K562 (cell line): ENCODE results near the gene MAU2. TPM values are rescaled to one million over a fixed set of nuclear protein-coding genes. Genes with fewer than 3 reads are reported as not detected.

ENCODE experiments used
- CAMTA2 ChIP-seq: fragments of 250-450 bp; sonication (Bioruptor Pico); conservative IDR thresholded peaks from 2 replicates; pipeline ENCODE4 v1.5.1; 2022
- GABPB1 ChIP-seq: sonication (generic); formaldehyde crosslinking; IDR thresholded peaks from 2 replicates; pipeline ENCODE4 v1.8.0; 2022; ENCODE audit warnings: mild to moderate bottlenecking, missing genetic modification reagents
- KLF10 ChIP-seq: fragments of 250-450 bp; sonication (Bioruptor Pico); IDR thresholded peaks from 2 replicates; pipeline ENCODE4 v1.6.1; 2021; ENCODE audit warnings: matching md5 sums
- NR2C2 ChIP-seq, 2 experiments: fragments of 200-800 bp in 1 of 2; sonication (Bioruptor generic) in 1 of 2; sonication (generic) in 1 of 2; formaldehyde crosslinking in 1 of 2; IDR thresholded peaks; 2 replicates each; pipeline versions ENCODE4 v1.6.1 to v1.8.0; 2016 to 2022; ENCODE audit warnings: mild to moderate bottlenecking in 1 of 2, missing compliant biosample characterization in 1 of 2, missing genetic modification characterization in 1 of 2, missing genetic modification reagents in 1 of 2
- POLR2A ChIP-seq: fragments of 450-650 bp; conservative IDR thresholded peaks from 2 replicates; pipeline ENCODE4 v1.6.1; 2016
- TAF7 ChIP-seq: fragments of 450-650 bp; IDR thresholded peaks from 2 replicates; pipeline ENCODE4 v1.6.1; 2016; ENCODE audit warnings: missing genetic modification characterization, missing compliant biosample characterization
- ZC3H4 ChIP-seq: sonication (generic); formaldehyde crosslinking; IDR thresholded peaks from 2 replicates; pipeline ENCODE4 v1.9.0; 2021; ENCODE audit warnings: missing genetic modification reagents, borderline replicate concordance
- polyA plus RNA-seq, 8 experiments: library from polyadenylated mRNA; depleted of rRNA in 4 of 8; stranded (reverse) in 5 of 8; unstranded in 3 of 8; fragments of >200 nt; fragmentation: Nextera tagmentation in 2 of 8; fragmentation: Illumina TruSeq in 1 of 8; extraction: Ambion mirVana in 2 of 8; extraction: Trizol in 1 of 8; gene quantifications; 2 replicates each; pipeline versions ENCODE4 v1.2.1 to v1.2.3, GENCODE V29; 2011 to 2014; ENCODE audit warnings: inconsistent platforms in 1 of 8, missing spikeins in 1 of 8
- total RNA-seq, 7 experiments: library from RNA; depleted of rRNA in 6 of 7; stranded (reverse); fragments of >200 nt in 6 of 7; fragmentation: Illumina TruSeq in 2 of 7; extraction: Trizol in 2 of 7; gene quantifications; 2 replicates each; pipeline versions ENCODE4 v1.2.1 to v1.2.3, GENCODE V29; 2011 to 2021; ENCODE audit warnings: low replicate concordance in 1 of 7
- TF ChIP-seq, protein P1 (sequence below): fragments of 250-450 bp; sonication (Bioruptor Pico); IDR thresholded peaks from 2 replicates; pipeline ENCODE4 v1.8.0; 2021; ENCODE audit warnings: mild to moderate bottlenecking, moderate library complexity
- TF ChIP-seq, protein P2 (sequence below): fragments of 450-650 bp; formaldehyde crosslinking; IDR thresholded peaks from 2 replicates; pipeline ENCODE4 v1.4.0; 2020; ENCODE audit warnings: mild to moderate bottlenecking, mixed read lengths
- TF ChIP-seq, protein P3 (sequence below): fragments of 450-650 bp; IDR thresholded peaks from 2 replicates; pipeline ENCODE4 v1.6.1; 2016

The MAU2 gene
- total and polyA plus RNA-seq, 9 of the 15 experiments (the other 6 are each of a cell fraction or from before 2014, with no cell fraction given) = 1.2 to 48.1 (median 19.4) TPM

DNA sequence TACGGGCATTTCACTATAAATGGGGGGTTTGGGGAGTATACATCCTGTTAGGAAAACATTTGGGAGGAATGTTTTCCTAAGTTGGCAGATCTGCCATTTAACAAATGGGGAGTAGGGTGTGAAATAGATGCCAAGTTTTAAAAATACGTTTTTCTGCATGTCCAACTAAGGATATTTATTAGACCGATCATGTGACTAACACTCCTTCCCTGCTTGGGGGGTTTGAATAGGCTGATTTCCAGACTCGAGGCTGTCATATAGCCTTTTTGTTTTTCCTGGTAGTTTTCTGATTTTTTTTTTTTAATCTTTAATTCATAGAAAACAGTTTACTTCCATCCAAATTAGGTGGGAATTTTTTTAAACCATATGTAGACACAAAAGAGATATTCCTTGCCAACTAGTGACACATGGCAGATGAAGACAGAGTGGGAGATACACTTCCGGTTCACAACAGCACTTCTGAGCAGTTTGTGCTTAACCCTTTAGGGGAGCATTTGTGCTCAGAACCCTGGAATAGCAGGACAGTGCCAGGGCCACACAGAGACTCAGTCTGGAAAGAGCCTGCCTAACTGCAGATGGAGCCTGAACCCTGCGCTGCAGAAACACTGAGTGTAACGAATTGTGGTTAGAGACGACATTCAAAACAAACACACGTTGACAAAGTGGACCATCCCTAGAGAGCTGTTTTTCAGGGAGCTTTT lies 79.3 kb downstream of the MAU2 start (continued):
- TF ChIP-seq, protein P1, sequence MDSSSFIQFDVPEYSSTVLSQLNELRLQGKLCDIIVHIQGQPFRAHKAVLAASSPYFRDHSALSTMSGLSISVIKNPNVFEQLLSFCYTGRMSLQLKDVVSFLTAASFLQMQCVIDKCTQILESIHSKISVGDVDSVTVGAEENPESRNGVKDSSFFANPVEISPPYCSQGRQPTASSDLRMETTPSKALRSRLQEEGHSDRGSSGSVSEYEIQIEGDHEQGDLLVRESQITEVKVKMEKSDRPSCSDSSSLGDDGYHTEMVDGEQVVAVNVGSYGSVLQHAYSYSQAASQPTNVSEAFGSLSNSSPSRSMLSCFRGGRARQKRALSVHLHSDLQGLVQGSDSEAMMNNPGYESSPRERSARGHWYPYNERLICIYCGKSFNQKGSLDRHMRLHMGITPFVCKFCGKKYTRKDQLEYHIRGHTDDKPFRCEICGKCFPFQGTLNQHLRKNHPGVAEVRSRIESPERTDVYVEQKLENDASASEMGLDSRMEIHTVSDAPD (CRISPR knock-in tag) = no peak
- TF ChIP-seq NR2C2 (CRISPR knock-in tag; IDR thresholded peaks at IDR 0.05) = no peak
- peak; percentile 52; the same call in 1 of the 2 replicates for TF ChIP-seq NR2C2 (tag; IDR thresholded peaks at IDR 0.05)
- TF ChIP-seq ZC3H4 = no peak
- no peak for TF ChIP-seq CAMTA2
- TF ChIP-seq, protein P2, sequence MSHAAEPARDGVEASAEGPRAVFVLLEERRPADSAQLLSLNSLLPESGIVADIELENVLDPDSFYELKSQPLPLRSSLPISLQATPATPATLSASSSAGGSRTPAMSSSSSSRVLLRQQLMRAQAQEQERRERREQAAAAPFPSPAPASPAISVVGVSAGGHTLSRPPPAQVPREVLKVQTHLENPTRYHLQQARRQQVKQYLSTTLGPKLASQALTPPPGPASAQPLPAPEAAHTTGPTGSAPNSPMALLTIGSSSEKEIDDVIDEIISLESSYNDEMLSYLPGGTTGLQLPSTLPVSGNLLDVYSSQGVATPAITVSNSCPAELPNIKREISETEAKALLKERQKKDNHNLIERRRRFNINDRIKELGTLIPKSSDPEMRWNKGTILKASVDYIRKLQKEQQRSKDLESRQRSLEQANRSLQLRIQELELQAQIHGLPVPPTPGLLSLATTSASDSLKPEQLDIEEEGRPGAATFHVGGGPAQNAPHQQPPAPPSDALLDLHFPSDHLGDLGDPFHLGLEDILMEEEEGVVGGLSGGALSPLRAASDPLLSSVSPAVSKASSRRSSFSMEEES (CRISPR knock-in tag) = peak; percentile 69
- TF ChIP-seq TAF7 (tag) = no peak
- TF ChIP-seq KLF10 = no peak
- TF ChIP-seq, protein P3, sequence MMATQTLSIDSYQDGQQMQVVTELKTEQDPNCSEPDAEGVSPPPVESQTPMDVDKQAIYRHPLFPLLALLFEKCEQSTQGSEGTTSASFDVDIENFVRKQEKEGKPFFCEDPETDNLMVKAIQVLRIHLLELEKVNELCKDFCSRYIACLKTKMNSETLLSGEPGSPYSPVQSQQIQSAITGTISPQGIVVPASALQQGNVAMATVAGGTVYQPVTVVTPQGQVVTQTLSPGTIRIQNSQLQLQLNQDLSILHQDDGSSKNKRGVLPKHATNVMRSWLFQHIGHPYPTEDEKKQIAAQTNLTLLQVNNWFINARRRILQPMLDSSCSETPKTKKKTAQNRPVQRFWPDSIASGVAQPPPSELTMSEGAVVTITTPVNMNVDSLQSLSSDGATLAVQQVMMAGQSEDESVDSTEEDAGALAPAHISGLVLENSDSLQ = no peak
- TF ChIP-seq GABPB1 (CRISPR knock-in tag) = peak; percentile 34; the same call in 1 of the 2 replicates
- TF ChIP-seq POLR2A = no peak
